GM23248 (cell line): ENCODE data around the gene NRF1.

Source experiments
- EZH2 ChIP-seq: fragments of 200-600 bp; sonication (generic); IDR thresholded peaks from 2 replicates; pipeline ENCODE4 v1.6.1; 2018; ENCODE audit warnings: antibody characterized with exemption, mild to moderate bottlenecking; ENCODE audit not compliant: insufficient read depth, poor library complexity, severe bottlenecking
- EZH2phosphoT487 ChIP-seq: fragments of 200-600 bp; sonication (generic); IDR thresholded peaks from 2 replicates; pipeline ENCODE4 v1.6.1; 2018; ENCODE audit warnings: antibody characterized with exemption, moderate library complexity, mild to moderate bottlenecking, low read depth; ENCODE audit not compliant: insufficient read depth

- TF ChIP-seq EZH2phosphoT487 (no peak), EZH2 (no peak)
Observed at GRCh38 chr7:129719980-129720732, 108.6 kb downstream of the NRF1 start.
